ENCODE measurements around the gene PLCL2. TPM values are rescaled to one million over a fixed set of nuclear protein-coding genes. Genes with fewer than 3 reads are reported as not detected.

Gene PLCL2
- total RNA-seq, 1 experiment from 2014 or later, result 3.0 TPM

- ATAC-seq, result no peak
- no peak for DNase-seq (ENCODE audit: low read depth, low spot score)
Measured at GRCh38 chr3:16864610-16865313, 20.0 kb upstream of the PLCL2 start.

GRCh38 chr3:16865335-16865734 lies 19.4 kb upstream of the PLCL2 start:
- intact Hi-C loops (cut with micrococcal nuclease; ENCODE audit: unreplicated experiment), result no loop called here
- no peaks in the 10 kb centered on the region for H3K4me1 ChIP-seq (ENCODE audit: control insufficient read depth, insufficient read depth, low read length)
- H3K4me3 ChIP-seq (ENCODE audit: low read depth in 2 of 2, low read length in 2 of 2), result no peak overlapping the region
- no peaks in the 10 kb centered on the region for H3K9me3 ChIP-seq (ENCODE audit: control insufficient read depth, insufficient read depth, low read depth, low read length)
- ChIA-PET CTCF (no interaction called here), POLR2A (no interaction called here)
- no peaks in the 10 kb centered on the region for H3K36me3 ChIP-seq (ENCODE audit: control insufficient read depth, insufficient read depth, low read length)
- H3K27me3 ChIP-seq (ENCODE audit: control insufficient read depth, insufficient read depth, low read length), result no peaks in the 10 kb centered on the region
- no TSS peak for BruUV-seq (replicated peaks)
- no peak for ATAC-seq
- no peak overlapping the region for H3K27ac ChIP-seq (ENCODE audit: low read length)
- TF ChIP-seq CTCF (IDR thresholded peaks at IDR 0.05) (no peak), POLR2AphosphoS5 (IDR thresholded peaks at IDR 0.05; ENCODE audit: low read depth, low read length) (no peak), SIN3A (IDR thresholded peaks at IDR 0.05; ENCODE audit: borderline replicate concordance, insufficient read depth, low read depth, low read length) (no peak), REST (IDR thresholded peaks at IDR 0.05; ENCODE audit: insufficient read depth in 1 of 2, low read depth in 2 of 2, low read length in 1 of 2) (no peak), TCF7L2 (IDR thresholded peaks at IDR 0.05; ENCODE audit: low read depth, low read length) (no peak)
- no peak for DNase-seq (ENCODE audit: low read depth, low spot score)
- in situ Hi-C loops (cut with HindIII; ENCODE audit: low pct_unique_long_range_greater_than_20kb, low sequenced_read_pairs), result no loop called here

More at GRCh38 chr3:16864610-16865313, 20.0 kb upstream of the PLCL2 start:
- BruUV-seq (replicated peaks), result no TSS peak
- H3K36me3 ChIP-seq (ENCODE audit: control insufficient read depth, insufficient read depth, low read length), result no peaks in the 10 kb centered on the region
- in situ Hi-C loops (cut with HindIII; ENCODE audit: low pct_unique_long_range_greater_than_20kb, low sequenced_read_pairs) (no loop called here), intact Hi-C loops (cut with micrococcal nuclease; ENCODE audit: unreplicated experiment) (no loop called here)
- ChIA-PET CTCF (interaction anchor here (0.5 kb wide), 1 partner anchor 9 kb away, joined by 4 read pairs; no protein-coding TSS in a partner anchor), POLR2A (no interaction called here)
- TF ChIP-seq CTCF (IDR thresholded peaks at IDR 0.05), result no peak
- no peak for TF ChIP-seq POLR2AphosphoS5 (IDR thresholded peaks at IDR 0.05; ENCODE audit: low read depth, low read length)
- TF ChIP-seq SIN3A (IDR thresholded peaks at IDR 0.05; ENCODE audit: borderline replicate concordance, insufficient read depth, low read depth, low read length), result no peak
- no peak for TF ChIP-seq TCF7L2 (IDR thresholded peaks at IDR 0.05; ENCODE audit: low read depth, low read length)
- no peak for TF ChIP-seq REST (IDR thresholded peaks at IDR 0.05; ENCODE audit: insufficient read depth in 1 of 2, low read depth in 2 of 2, low read length in 1 of 2)
- H3K9me3 ChIP-seq (ENCODE audit: control insufficient read depth, insufficient read depth, low read depth, low read length), result no peaks in the 10 kb centered on the region
- no peaks in the 10 kb centered on the region for H3K4me1 ChIP-seq (ENCODE audit: control insufficient read depth, insufficient read depth, low read length)
- no peaks in the 10 kb centered on the region for H3K27me3 ChIP-seq (ENCODE audit: control insufficient read depth, insufficient read depth, low read length)
- H3K4me3 ChIP-seq (ENCODE audit: low read depth in 2 of 2, low read length in 2 of 2), result no peak overlapping the region
- no peak overlapping the region for H3K27ac ChIP-seq (ENCODE audit: low read length)

All from Panc1 (cell line).